Effector memory CD4-positive, alpha-beta T cell (primary cell): ENCODE data around the gene TRPC1.

Experiments used
- DNase-seq, 3 donors: peaks; one replicate each; pipeline ENCODE4 v3.0.0-alpha.2; 2020
- H3K27ac ChIP-seq: 2 replicates; pipeline ENCODE4 v1.7.0; 2013; ENCODE audit warnings: mild to moderate bottlenecking, low read length, moderate library complexity; ENCODE audit not compliant: insufficient read depth, poor library complexity, severe bottlenecking
- H3K27me3 ChIP-seq: replicated peaks from 2 replicates; pipeline ENCODE4 v1.7.0; 2013; ENCODE audit warnings: mild to moderate bottlenecking, low read length; ENCODE audit not compliant: insufficient read depth, control insufficient read depth, poor library complexity, severe bottlenecking
- H3K36me3 ChIP-seq: 2 replicates; pipeline ENCODE4 v1.7.0; 2013; ENCODE audit warnings: mild to moderate bottlenecking, low read length, moderate library complexity; ENCODE audit not compliant: control insufficient read depth, insufficient read depth
- H3K4me1 ChIP-seq: 2 replicates; pipeline ENCODE4 v1.7.0; 2013; ENCODE audit warnings: low read length, mild to moderate bottlenecking; ENCODE audit not compliant: control insufficient read depth, insufficient read depth, poor library complexity, severe bottlenecking
- H3K4me3 ChIP-seq: 2 replicates; pipeline ENCODE4 v1.7.0; 2013; ENCODE audit warnings: low read length, low read depth, mild to moderate bottlenecking; ENCODE audit not compliant: insufficient read depth, poor library complexity, severe bottlenecking
- H3K9me3 ChIP-seq: 2 replicates; pipeline ENCODE4 v1.7.0; 2013; ENCODE audit warnings: mild to moderate bottlenecking, low read length, moderate library complexity; ENCODE audit not compliant: control insufficient read depth

TRPC1 gene

GRCh38 chr3:142787719-142788118 lies 63.9 kb downstream of the TRPC1 start:
- no peak overlapping the region for H3K27ac ChIP-seq

GRCh38 chr3:142794508-142794907 lies 70.7 kb downstream of the TRPC1 start:
- H3K27ac ChIP-seq: no peak overlapping the region
- no peaks in the 10 kb centered on the region for H3K36me3 ChIP-seq
- H3K4me1 ChIP-seq: no peaks in the 10 kb centered on the region
- no peaks in the 10 kb centered on the region for H3K27me3 ChIP-seq
- no peak for DNase-seq
- no peaks in the 10 kb centered on the region for H3K9me3 ChIP-seq
- no peak overlapping the region for H3K4me3 ChIP-seq

More at GRCh38 chr3:142787719-142788118, 63.9 kb downstream of the TRPC1 start:
- no peaks in the 10 kb centered on the region for H3K9me3 ChIP-seq
- H3K27me3 ChIP-seq: no peaks in the 10 kb centered on the region
- H3K4me1 ChIP-seq: no peaks in the 10 kb centered on the region
- no peak for DNase-seq
- no peaks in the 10 kb centered on the region for H3K36me3 ChIP-seq
- no peak overlapping the region for H3K4me3 ChIP-seq

GRCh38 chr3:142795332-142795731 lies 71.5 kb downstream of the TRPC1 start:
- no peaks in the 10 kb centered on the region for H3K27me3 ChIP-seq
- no peak overlapping the region for H3K4me3 ChIP-seq
- H3K36me3 ChIP-seq: no peaks in the 10 kb centered on the region
- DNase-seq: no peak
- no peak overlapping the region for H3K27ac ChIP-seq
- H3K9me3 ChIP-seq: no peaks in the 10 kb centered on the region
- no peaks in the 10 kb centered on the region for H3K4me1 ChIP-seq

- no peak for DNase-seq
- H3K9me3 ChIP-seq: no peaks in the 10 kb centered on the region
Observed at GRCh38 chr3:142796823-142797222, 73.0 kb downstream of the TRPC1 start.

GRCh38 chr3:142801746-142802145 lies 77.9 kb downstream of the TRPC1 start:
- Histone ChIP-seq H3K9me3 (no peaks in the 10 kb centered on the region), H3K4me1 (no peaks in the 10 kb centered on the region), H3K27ac (no peak overlapping the region), H3K36me3 (no peaks in the 10 kb centered on the region), H3K4me3 (no peak overlapping the region), H3K27me3 (no peaks in the 10 kb centered on the region)
- no peak for DNase-seq

More at GRCh38 chr3:142796823-142797222, 73.0 kb downstream of the TRPC1 start:
- Histone ChIP-seq H3K4me1 (no peaks in the 10 kb centered on the region), H3K36me3 (no peaks in the 10 kb centered on the region), H3K27ac (no peak overlapping the region), H3K27me3 (no peaks in the 10 kb centered on the region), H3K4me3 (no peak overlapping the region)

- Histone ChIP-seq H3K4me1 (no peaks in the 10 kb centered on the region), H3K27me3 (no peaks in the 10 kb centered on the region), H3K27ac (no peak overlapping the region), H3K36me3 (no peaks in the 10 kb centered on the region), H3K9me3 (no peaks in the 10 kb centered on the region), H3K4me3 (no peak overlapping the region)
- no peak for DNase-seq
Observed at GRCh38 chr3:142802891-142803290, 79.1 kb downstream of the TRPC1 start.

- no peak overlapping the region for H3K4me3 ChIP-seq
- no peak overlapping the region for H3K27ac ChIP-seq
- no peak for DNase-seq
Observed at GRCh38 chr3:142808103-142808917, 84.5 kb downstream of the TRPC1 start.

GRCh38 chr3:142809259-142809658 lies 85.4 kb downstream of the TRPC1 start:
- no peak overlapping the region for H3K27ac ChIP-seq
- no peaks in the 10 kb centered on the region for H3K9me3 ChIP-seq
- H3K36me3 ChIP-seq: no peaks in the 10 kb centered on the region
- no peaks in the 10 kb centered on the region for H3K4me1 ChIP-seq
- H3K4me3 ChIP-seq: no peak overlapping the region
- no peaks in the 10 kb centered on the region for H3K27me3 ChIP-seq
- DNase-seq: no peak

More at GRCh38 chr3:142808103-142808917, 84.5 kb downstream of the TRPC1 start:
- H3K9me3 ChIP-seq: no peaks in the 10 kb centered on the region
- H3K4me1 ChIP-seq: no peaks in the 10 kb centered on the region
- H3K36me3 ChIP-seq: no peaks in the 10 kb centered on the region
- H3K27me3 ChIP-seq: no peaks in the 10 kb centered on the region

GRCh38 chr3:142815803-142816202 lies 92.0 kb downstream of the TRPC1 start:
- Histone ChIP-seq H3K27me3 (no peaks in the 10 kb centered on the region), H3K4me1 (no peaks in the 10 kb centered on the region), H3K4me3 (no peak overlapping the region), H3K9me3 (no peaks in the 10 kb centered on the region), H3K27ac (no peak overlapping the region), H3K36me3 (no peaks in the 10 kb centered on the region)
- no peak for DNase-seq

GRCh38 chr3:142817356-142817755 lies 93.5 kb downstream of the TRPC1 start:
- Histone ChIP-seq H3K27me3 (no peaks in the 10 kb centered on the region), H3K27ac (no peak overlapping the region), H3K4me1 (no peaks in the 10 kb centered on the region), H3K4me3 (no peak overlapping the region), H3K9me3 (no peaks in the 10 kb centered on the region), H3K36me3 (no peaks in the 10 kb centered on the region)
- DNase-seq: no peak
